ENCODE measurements around the gene GRM2. TPM values are rescaled to one million over a fixed set of nuclear protein-coding genes. Genes with fewer than 3 reads are reported as not detected.

Gene GRM2
- total and polyA plus RNA-seq, 2 experiments from 2014 or later, result 0.27 TPM; not detected in 1

DNA sequence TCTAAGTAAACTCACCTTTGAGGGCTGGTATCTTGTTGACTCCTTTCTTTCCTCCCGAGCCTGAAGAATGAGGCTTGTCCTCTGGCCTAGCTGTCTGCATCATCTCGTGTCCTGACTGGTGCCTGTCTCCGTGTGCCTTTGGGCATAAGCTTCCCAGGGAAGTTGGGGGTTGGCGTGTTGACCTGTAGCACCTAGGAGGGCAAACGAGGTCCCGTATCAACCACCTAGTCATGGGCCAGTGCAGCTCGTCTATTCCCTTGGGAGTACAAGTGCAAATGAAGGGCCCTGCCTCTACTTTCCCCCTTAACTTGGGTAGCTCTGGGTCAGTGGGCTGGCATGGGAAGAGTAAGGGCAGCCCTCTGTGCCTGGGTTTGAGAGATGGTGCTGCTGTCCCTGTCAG lies 27.1 kb upstream of the GRM2 start:
- 94% methylated on average over 7 of the region's 7 CpGs for WGBS (ENCODE audit: low lambda C conversion rate, missing lambda C conversion rate)
- Histone ChIP-seq H3K27ac (no peak overlapping the region), H3K36me3 (replicated peaks; ENCODE audit: insufficient read depth, low read depth) (no peaks in the 10 kb centered on the region), H3K4me3 (no peak overlapping the region), H3K4me1 (ENCODE audit: insufficient read depth) (peaks cover 4% of the 10 kb centered on the region), H3K9me3 (ENCODE audit: low read depth) (no peaks in the 10 kb centered on the region), H3K4me2 (no peak overlapping the region), H3K9me2 (replicated peaks; ENCODE audit: insufficient read depth) (no peaks in the 10 kb centered on the region), H3K79me2 (peaks cover 5% of the 10 kb centered on the region), H3K27me3 (no peaks in the 10 kb centered on the region), H2AFZ (no peak overlapping the region), H4K20me1 (ENCODE audit: insufficient read depth, poor library complexity, severe bottlenecking) (no peaks in the 10 kb centered on the region)
- DNase-seq (ENCODE audit: low spot score), result no peak
- no peak for TF ChIP-seq EZH2 (IDR thresholded peaks at IDR 0.05; ENCODE audit: borderline replicate concordance)
- TF ChIP-seq CTCF (IDR thresholded peaks at IDR 0.05; ENCODE audit: poor library complexity), result no peak
- TF ChIP-seq EZH2phosphoT487 (IDR thresholded peaks at IDR 0.05; ENCODE audit: low read depth, severe bottlenecking, unreplicated experiment), result no peak

GRCh38 chr3:51680196-51680595 lies 26.7 kb upstream of the GRM2 start:
- Histone ChIP-seq H3K4me1 (ENCODE audit: insufficient read depth) (peaks cover 4% of the 10 kb centered on the region), H3K9me3 (ENCODE audit: low read depth) (no peaks in the 10 kb centered on the region), H2AFZ (no peak overlapping the region), H3K27ac (no peak overlapping the region), H3K27me3 (no peaks in the 10 kb centered on the region), H3K9me2 (replicated peaks; ENCODE audit: insufficient read depth) (no peaks in the 10 kb centered on the region), H4K20me1 (ENCODE audit: insufficient read depth, poor library complexity, severe bottlenecking) (no peaks in the 10 kb centered on the region), H3K4me3 (no peak overlapping the region), H3K36me3 (replicated peaks; ENCODE audit: insufficient read depth, low read depth) (no peaks in the 10 kb centered on the region), H3K4me2 (no peak overlapping the region), H3K79me2 (peaks cover 5% of the 10 kb centered on the region)
- TF ChIP-seq EZH2 (IDR thresholded peaks at IDR 0.05; ENCODE audit: borderline replicate concordance) (no peak), CTCF (IDR thresholded peaks at IDR 0.05; ENCODE audit: poor library complexity) (no peak), EZH2phosphoT487 (IDR thresholded peaks at IDR 0.05; ENCODE audit: low read depth, severe bottlenecking, unreplicated experiment) (no peak)
- WGBS (ENCODE audit: low lambda C conversion rate, missing lambda C conversion rate), result 96% methylated on average over 6 of the region's 6 CpGs
- DNase-seq (ENCODE audit: low spot score), result no peak

DNA sequence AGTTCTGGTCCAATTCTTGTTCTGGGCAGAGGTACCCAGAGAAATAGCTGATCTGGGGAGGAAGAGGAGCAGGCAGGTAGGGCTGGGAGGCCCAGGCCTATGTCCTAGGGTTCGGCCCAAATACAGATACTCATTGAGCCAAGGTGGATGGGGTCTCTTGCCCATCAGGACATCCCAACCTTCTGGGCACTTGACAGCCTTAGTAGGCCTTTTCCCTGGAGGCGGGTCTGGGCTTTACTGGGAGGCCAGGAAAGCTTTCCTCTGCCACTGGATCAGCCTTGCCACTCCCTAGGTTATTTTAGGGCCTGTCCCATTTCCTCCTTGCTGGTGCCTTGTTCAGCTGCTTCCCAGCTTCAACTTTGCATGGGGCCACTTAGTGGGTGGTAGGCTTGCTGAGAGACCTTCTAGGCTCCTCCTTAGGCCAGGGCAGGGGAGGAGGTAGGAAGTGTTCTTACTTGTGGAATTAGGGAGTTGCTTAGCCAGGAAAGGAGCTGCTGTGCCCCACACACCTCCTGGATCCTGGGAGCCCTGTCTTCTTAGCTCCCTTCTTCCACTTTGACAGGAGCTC lies 26.1 kb upstream of the GRM2 start:
- 98% methylated on average over 2 of the region's 2 CpGs for WGBS (ENCODE audit: low lambda C conversion rate, missing lambda C conversion rate)
- Histone ChIP-seq H3K9me2 (replicated peaks; ENCODE audit: insufficient read depth) (no peaks in the 10 kb centered on the region), H3K27me3 (no peaks in the 10 kb centered on the region), H3K27ac (no peak overlapping the region), H3K79me2 (peaks cover 3% of the 10 kb centered on the region), H4K20me1 (ENCODE audit: insufficient read depth, poor library complexity, severe bottlenecking) (no peaks in the 10 kb centered on the region), H3K4me1 (ENCODE audit: insufficient read depth) (peaks cover 4% of the 10 kb centered on the region), H3K4me2 (no peak overlapping the region), H2AFZ (no peak overlapping the region), H3K36me3 (replicated peaks; ENCODE audit: insufficient read depth, low read depth) (no peaks in the 10 kb centered on the region), H3K4me3 (no peak overlapping the region), H3K9me3 (ENCODE audit: low read depth) (no peaks in the 10 kb centered on the region)
- TF ChIP-seq CTCF (IDR thresholded peaks at IDR 0.05; ENCODE audit: poor library complexity) (no peak), EZH2 (IDR thresholded peaks at IDR 0.05; ENCODE audit: borderline replicate concordance) (no peak), EZH2phosphoT487 (IDR thresholded peaks at IDR 0.05; ENCODE audit: low read depth, severe bottlenecking, unreplicated experiment) (no peak)
- no peak for DNase-seq (ENCODE audit: low spot score)

Measured in hepatocyte (in vitro differentiated cells).